NCI-H526 treated with DMSO at 0.1 percent for 48 hours (cell line): ENCODE data around the gene CDIPT.
"Not testable (repeated sequence)": the region's sequence is repeated elsewhere in the genome, so short reads cannot be mapped to it uniquely, and the experiment has no call there.

Source experiments
- DNase-seq: peaks from one replicate; lab custom pipeline; 2025; lab: John Stamatoyannopoulos, UW

The CDIPT gene

DNA sequence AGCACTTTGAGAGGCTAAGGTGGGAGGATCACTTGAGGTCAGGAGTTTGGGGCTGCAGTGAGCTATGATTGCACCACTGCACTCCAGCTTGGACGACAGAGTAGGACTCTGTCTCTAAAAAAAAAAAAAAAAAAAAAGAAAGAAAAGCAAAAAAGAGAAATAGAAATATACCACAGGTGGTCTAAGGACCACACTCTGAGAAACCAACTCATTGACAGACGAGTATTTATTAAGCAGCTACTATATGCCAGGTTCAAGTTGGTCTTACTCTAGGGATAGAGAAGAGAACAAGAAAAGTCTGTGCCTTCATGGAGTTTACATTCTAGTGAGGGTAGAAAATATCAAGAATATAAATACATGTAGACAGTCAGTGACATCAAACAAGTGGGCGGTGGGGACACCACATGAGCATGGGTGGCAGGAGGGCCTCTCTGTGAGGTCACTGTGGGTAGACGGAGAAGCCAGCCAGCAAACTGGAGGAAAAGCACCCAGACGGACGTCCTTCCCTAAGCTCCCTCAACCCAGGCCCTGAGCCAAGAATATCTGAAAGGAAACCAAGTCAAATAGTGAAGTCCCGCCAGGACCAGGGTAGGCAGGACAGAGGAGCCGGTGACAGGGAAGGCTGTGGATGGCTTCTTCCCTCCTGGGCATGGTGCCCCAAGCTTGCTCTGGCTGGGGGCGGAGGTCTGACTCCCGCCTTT is 4.7 kb downstream of the CDIPT start:
- no peak for DNase-seq

GRCh38 chr16:29857133-29857760 is 5.8 kb downstream of the CDIPT start:
- no peak for DNase-seq

DNA sequence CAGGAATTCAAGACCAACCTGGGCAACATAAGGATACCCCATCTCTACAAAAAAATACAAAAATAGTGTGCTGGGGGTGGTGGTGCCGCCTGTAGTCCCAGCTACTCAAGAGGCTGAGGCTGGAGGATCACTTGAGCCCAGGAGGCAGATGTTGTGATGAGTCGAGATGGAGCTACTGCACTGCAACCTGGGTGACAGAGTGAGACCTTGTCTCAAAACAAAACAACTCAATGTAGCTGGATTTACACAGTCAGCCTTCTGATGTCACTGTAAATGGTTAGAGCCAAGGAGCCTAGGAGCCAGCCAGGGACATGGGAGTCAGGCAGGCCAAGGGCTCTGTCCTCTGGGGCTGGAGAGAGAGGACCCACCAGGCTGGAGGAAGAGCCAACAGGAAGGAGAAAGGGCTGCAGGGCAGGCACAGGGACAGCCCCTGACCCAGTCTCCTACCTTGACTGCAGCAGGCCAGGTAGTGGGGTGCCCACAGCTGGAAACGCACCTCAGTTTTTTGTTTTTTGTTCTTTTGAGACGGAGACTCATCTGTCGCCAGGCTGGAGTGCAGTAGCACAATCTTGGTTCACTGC is 8.4 kb downstream of the CDIPT start:
- DNase-seq, result no peak

DNA sequence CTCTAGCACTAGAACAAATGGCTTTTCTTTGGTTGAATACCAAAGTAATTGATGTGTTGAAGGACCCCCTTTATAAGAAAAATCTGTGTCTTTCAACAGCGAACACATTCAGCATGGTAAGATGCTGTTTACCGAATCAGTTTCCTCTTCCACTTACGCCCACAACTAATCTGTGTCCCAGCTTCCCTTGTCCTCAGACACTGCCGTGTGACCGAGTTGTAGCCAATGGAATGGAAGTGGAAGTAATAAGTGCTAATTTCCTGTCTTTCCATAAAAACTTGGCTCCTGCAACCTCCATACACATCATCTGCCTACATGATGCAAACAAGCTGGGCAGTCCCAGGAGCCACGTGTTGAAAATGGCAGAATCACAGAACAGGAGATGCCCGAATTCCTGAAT is 10.4 kb downstream of the CDIPT start:
- no peak for DNase-seq

DNA sequence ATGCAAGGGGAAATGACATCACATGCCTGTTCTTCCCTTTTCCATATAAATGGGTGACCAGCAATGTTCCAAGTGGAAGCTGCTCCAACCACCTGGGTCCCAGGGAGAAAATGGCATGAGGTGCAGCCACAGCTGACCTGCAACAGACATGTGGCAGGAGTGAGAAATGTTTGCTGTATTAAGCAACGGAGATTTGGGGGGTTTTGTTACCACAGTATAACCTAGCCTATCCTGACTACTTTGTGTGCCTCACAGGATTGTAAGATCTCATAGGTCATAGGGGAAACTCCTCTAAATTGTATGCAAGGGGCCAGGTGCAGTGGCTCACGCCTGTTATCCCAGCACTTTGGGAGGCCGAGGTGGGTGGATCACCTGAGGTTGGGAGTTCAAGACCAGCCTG is 12.0 kb downstream of the CDIPT start:
- no peak for DNase-seq

DNA sequence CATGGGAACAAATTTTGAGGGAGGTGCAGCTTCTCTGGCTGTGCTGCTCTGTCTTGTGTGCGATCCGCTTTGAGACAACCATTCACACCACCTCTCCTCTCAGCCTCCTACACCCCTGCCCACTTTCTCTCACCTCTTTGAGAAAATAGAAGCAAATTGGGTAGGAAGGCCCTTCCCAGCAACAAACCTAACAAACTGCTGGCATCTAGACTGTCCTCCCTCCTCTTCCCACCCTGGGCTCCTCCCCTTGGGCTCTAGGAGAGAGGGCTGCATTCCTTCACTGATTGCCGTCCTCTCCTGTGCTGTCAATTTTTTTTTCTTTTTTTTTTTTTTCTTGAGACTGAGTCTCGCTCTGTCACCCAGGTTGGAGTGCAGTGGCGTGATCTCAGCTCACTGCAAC is 13.5 kb downstream of the CDIPT start:
- DNase-seq, result no peak

- DNase-seq, result peak; percentile 5
Measured at GRCh38 chr16:29848420-29849297, 14.4 kb downstream of the CDIPT start.

- DNase-seq, result no peak
Measured at GRCh38 chr16:29845656-29846055, 17.4 kb downstream of the CDIPT start.

GRCh38 chr16:29844575-29845331 is 18.3 kb downstream of the CDIPT start:
- DNase-seq, result no peak

DNA sequence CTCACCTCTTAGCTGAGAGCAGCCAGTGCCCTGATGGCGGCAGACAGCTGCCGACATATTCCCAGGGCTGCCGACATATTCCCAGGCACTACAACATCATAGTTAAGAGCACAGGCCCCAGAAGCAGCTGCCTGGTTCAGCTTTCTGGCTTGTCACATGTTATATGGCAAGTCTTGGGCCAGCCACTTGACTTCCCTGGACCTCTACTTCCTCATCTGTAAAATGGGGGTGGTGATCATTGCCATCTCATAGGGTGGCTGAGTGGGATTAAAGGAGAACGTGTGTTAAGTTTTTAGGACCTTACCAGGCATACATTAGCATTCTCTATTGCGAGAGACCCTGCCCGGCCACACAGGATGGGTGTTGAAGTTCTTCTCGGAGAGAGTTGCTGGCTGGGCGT is 19.1 kb downstream of the CDIPT start:
- DNase-seq, result no peak

DNA sequence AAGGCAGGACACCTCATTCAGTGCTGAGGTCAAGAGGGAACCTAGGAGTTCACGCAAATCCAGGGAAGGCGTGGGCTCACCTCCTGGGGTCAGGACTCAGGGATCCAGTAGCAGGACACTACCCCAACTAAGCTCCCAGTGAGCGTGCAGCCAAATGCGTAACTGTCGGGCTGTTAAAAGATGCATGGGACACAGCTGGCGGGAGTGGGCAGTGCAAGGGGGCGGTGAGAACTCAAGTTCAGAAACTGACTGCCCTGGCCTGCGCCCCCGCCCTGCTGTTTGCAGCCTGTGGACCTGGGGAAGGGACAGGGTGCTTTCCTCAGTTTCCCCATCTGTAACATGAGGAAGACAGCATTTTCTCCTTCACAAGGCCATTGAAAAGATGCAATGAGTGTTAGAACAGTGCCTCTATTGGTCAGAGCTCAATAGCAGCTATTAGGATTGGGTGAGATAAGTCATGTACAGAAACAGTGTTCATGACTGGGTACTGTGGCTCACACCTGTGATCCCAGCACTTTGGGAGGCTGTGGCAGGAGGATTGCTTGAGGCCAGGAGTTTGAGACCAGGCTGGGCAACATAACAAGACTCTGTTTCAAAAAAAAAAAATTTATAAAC is 20.2 kb downstream of the CDIPT start:
- DNase-seq, result no peak

DNA sequence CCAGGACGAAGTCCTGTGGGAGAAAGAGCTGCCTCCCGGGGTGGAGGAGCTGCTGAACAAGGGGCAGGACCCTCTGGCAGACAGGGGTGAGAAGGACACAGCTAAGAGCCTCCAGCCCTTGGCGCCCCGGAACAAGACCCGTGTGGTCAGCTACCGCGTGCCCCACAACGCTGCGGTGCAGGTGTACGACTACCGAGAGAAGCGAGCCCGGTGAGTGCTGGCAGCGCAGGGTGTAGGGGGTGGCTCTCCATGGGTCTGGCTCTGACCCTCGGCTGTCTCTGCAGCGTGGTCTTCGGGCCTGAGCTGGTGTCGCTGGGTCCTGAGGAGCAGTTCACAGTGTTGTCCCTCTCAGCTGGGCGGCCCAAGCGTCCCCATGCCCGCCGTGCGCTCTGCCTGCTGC is 21.4 kb downstream of the CDIPT start:
- DNase-seq, result no peak

- no peak for DNase-seq
Measured at GRCh38 chr16:29840240-29840639, 22.8 kb downstream of the CDIPT start.

DNA sequence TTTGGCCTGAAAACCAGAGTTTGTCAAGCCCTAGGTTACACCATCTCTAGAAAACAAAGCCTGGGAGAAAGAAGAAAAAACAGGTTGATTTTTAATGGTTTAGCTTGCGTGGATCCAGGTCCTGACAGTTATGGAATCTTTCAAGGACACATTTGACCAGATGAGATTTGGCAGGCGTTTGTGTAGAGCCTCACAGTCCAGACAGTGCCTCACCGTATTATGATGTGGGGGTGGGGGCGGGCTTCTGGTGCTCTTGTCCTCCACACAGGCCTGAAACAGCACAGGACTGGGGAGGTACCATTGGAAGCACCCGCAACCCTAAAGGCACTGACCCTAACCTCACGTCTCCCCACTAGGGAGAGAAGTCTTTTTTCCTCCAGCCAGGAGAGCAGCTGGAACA is 23.2 kb downstream of the CDIPT start:
- no peak for DNase-seq

DNA sequence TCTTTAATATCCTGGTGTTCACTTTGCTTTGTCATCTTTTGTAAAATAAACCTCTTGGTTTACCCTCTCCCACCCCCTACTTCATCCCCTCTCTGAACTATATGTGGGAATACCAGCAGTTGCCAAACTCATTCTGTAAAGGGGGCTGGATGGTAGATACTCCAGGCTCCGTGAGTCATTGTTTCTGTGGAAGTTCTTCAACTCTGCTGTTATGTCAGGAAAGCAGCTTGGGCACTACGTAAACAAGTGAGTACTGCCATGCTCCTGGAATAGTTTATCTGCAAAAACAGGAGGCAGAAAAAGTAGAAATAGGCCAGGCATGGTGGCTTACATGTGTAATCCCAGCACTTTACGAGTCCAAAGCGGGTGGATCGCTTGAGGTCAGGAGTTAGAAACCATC is 25.2 kb downstream of the CDIPT start:
- no peak for DNase-seq

DNA sequence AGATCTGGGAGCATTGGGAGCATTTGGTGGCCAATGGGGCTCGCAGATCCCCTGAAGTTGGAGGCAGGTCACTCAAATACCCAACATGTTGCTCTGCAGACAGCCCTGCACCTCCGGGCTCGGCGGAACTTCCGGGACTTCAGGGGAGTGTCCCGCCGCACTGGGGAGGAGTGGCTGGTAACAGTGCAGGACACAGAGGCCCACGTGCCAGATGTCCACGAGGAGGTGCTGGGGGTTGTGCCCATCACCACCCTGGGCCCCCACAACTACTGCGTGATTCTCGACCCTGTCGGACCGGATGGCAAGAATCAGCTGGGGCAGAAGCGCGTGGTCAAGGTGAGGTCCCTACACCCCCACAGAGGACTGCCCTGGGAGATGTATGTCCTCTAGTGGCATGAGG is 26.4 kb downstream of the CDIPT start:
- no peak for DNase-seq

DNA sequence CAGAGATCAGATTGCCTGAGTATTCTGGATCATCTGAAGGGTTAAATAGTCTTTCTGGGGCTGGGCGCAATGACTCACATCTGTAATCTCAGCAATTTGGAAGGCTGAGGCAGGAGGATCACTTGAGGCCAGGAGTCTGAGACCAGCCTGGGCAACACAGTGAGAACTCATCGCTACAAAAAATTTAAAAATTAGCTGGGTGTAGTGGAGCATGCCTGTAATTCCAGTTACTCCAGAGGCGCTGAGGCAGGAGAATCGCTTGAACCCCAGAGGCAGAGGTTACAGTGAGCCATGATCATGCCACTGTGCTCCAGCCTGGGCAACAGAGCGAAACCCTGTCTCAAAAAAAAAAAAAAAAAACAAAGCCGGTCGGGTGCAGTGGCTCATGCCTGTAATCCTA is 27.1 kb downstream of the CDIPT start:
- DNase-seq, result no peak

DNA sequence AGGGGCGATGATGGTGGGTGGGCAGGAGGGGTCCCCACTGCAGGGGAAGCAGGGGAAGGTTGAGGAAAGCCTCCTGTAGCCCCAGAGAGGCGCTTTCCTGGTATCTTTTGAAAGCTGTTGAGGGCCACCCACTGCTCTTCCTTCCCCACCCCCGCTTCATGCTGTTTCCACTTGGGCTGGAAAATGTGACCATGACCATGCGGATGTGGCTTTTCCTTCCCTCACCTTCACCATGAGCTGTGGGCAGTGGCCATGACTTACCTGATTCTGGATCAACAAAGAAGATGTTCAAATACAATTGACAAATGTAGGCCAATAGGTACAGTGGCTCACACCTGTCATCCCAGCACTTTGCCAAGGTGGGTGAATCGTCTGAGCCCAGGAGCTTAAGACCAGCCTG is 28.9 kb downstream of the CDIPT start:
- no peak for DNase-seq

GRCh38 chr16:29833219-29833618 is 29.8 kb downstream of the CDIPT start:
- not testable (repeated sequence) for DNase-seq

- DNase-seq, result no peak
Measured at GRCh38 chr16:29831490-29831889, 31.5 kb downstream of the CDIPT start.

- no peak for DNase-seq
Measured at GRCh38 chr16:29830774-29831173, 32.3 kb downstream of the CDIPT start.

- DNase-seq, result no peak
Measured at GRCh38 chr16:29826342-29826695, 36.7 kb downstream of the CDIPT start.
